ENCODE data around the gene RAB3IL1.

DNA sequence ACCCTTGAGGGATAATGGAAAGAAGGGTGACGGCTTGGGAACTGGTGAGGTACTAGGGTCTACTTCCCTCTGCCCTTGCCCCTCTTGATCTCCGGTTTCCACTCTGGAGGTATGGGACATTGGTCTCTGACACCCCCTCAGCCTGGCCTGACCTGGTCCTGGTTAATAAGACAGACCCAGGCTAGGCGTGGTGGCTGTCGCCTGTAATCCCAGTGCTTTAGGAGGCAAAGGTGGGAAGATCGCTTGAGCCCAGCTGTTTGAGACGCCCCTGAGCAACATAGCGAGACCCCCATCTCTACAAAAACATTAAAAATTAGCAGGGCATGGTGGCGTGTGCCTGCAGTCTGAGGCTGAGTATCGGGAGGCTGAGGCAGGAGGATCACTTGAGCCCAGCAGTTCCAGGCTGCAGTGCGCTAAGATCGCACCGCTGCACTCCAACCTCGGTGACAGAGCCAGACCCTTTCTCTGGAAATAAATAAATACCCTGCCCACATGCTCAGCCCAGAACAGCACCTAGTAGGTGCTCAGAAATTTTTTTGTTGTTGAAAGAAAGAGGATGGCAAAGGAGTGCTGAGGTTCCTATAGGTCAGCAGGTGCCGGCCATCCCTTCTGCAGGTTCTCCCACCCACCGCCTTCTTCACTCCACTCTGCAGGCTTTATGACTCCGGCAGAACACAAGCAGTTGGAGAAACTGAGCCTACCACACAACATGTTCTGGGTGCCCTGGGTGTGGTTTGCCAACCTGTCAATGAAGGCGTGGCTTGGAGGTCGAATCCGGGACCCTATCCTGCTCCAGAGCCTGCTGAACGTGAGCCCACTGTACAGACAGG lies 39.0 kb upstream of the RAB3IL1 start:
- TF ChIP-seq, protein P1, sequence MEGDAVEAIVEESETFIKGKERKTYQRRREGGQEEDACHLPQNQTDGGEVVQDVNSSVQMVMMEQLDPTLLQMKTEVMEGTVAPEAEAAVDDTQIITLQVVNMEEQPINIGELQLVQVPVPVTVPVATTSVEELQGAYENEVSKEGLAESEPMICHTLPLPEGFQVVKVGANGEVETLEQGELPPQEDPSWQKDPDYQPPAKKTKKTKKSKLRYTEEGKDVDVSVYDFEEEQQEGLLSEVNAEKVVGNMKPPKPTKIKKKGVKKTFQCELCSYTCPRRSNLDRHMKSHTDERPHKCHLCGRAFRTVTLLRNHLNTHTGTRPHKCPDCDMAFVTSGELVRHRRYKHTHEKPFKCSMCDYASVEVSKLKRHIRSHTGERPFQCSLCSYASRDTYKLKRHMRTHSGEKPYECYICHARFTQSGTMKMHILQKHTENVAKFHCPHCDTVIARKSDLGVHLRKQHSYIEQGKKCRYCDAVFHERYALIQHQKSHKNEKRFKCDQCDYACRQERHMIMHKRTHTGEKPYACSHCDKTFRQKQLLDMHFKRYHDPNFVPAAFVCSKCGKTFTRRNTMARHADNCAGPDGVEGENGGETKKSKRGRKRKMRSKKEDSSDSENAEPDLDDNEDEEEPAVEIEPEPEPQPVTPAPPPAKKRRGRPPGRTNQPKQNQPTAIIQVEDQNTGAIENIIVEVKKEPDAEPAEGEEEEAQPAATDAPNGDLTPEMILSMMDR (IDR thresholded peaks at IDR 0.05): no peak
- TF ChIP-seq POLR2A (IDR thresholded peaks at IDR 0.05): no peak
